ENCODE results near the gene ZNF559.

The ZNF559 gene

GRCh38 chr19:9354651-9355050 lies 30.7 kb downstream of the ZNF559 start:
- TF ChIP-seq CTCF (conservative IDR thresholded peaks at IDR 0.05): no peak
- no peak overlapping the region for H3K27ac ChIP-seq

- TF ChIP-seq CTCF (conservative IDR thresholded peaks at IDR 0.05): no peak
- no peak within 1 kb of the TSS for H3K27ac ChIP-seq
These were observed 38.9 kb downstream of the ZNF559 start, which contains the start of gene ZNF177 for GRCh38 chr19:9362905-9363304. ZNF177 (plus strand) TSS chr19:9363013; CDS start chr19:9378312, 15,299 bp downstream.

- no peak overlapping the region for H3K27ac ChIP-seq
- no peak for TF ChIP-seq CTCF (conservative IDR thresholded peaks at IDR 0.05)
These were observed 47.0 kb downstream of the ZNF559 start for GRCh38 chr19:9370738-9371619.

GRCh38 chr19:9381361-9381785 lies 57.4 kb downstream of the ZNF559 start:
- H3K27ac ChIP-seq: no peak overlapping the region
- TF ChIP-seq CTCF (conservative IDR thresholded peaks at IDR 0.05): no peak
